ENCODE results near the gene NSMCE4A.
"Not testable (repeated sequence)": the region's sequence is repeated elsewhere in the genome, so short reads cannot be mapped to it uniquely, and the experiment has no call there.

Gene NSMCE4A

GRCh38 chr10:121974019-121974534 lies 940 bp downstream of the NSMCE4A start:
- peaks cover 6% of the 10 kb centered on the region for H3K4me1 ChIP-seq (ENCODE audit: control insufficient read depth, insufficient read depth, low read depth, low read length)
- peak overlapping the region; percentile 80 for H2AFZ ChIP-seq (ENCODE audit: low read depth, low read length)
- WGBS, result 16% methylated on average over 21 of the region's 21 CpGs
- peak overlapping the region; percentile 66 to 91 for H3K4me3 ChIP-seq (ENCODE audit: insufficient read depth in 1 of 2, low read depth in 1 of 2, low read length in 2 of 2)
- peak overlapping the region; percentile 98 for H3K4me2 ChIP-seq (ENCODE audit: low read length, poor library complexity, severe bottlenecking)
- no peaks in the 10 kb centered on the region for H3K9me3 ChIP-seq (ENCODE audit: control insufficient read depth, low read length)
- no peak overlapping the region for H2BK5ac ChIP-seq (ENCODE audit: low read depth, low read length, poor library complexity, severe bottlenecking)
- H3K23ac ChIP-seq (ENCODE audit: low read length in 2 of 2), result no peak overlapping the region
- no peak overlapping the region for H2BK12ac ChIP-seq (ENCODE audit: low read length in 2 of 2)
- H2BK15ac ChIP-seq (ENCODE audit: low read depth, poor library complexity, severe bottlenecking), result no peak overlapping the region
- H3K9ac ChIP-seq (ENCODE audit: low read length), result peak overlapping the region; percentile 93
- H3K36me3 ChIP-seq (ENCODE audit: control insufficient read depth in 1 of 2, insufficient read depth in 2 of 2, low read depth in 1 of 2, low read length in 2 of 2), result peaks cover 0 to 17% of the 10 kb centered on the region in 2 experiments
- H3K79me1 ChIP-seq (replicated peaks; ENCODE audit: low read length, poor library complexity, severe bottlenecking), result peaks cover 11% of the 10 kb centered on the region
- no peak for DNase-seq
- no peak overlapping the region for H4K91ac ChIP-seq (ENCODE audit: low read length)
- no peak overlapping the region for H2BK120ac ChIP-seq (ENCODE audit: low read depth, low read length)
- H3K4ac ChIP-seq (ENCODE audit: low read depth in 1 of 2, low read length in 2 of 2), result no peak overlapping the region
- H3K27me3 ChIP-seq (ENCODE audit: control insufficient read depth in 1 of 2, insufficient read depth in 1 of 2, low read length in 2 of 2), result no peaks in the 10 kb centered on the region
- H4K8ac ChIP-seq (ENCODE audit: low read length), result peak overlapping the region; percentile 47
- H3K27ac ChIP-seq (ENCODE audit: low read length, poor library complexity, severe bottlenecking), result no peak overlapping the region
- H3K14ac ChIP-seq (ENCODE audit: low read length in 2 of 2), result no peak overlapping the region
- peak overlapping the region in 1 of 2 experiments; percentile 59 for H3K18ac ChIP-seq (ENCODE audit: low read depth in 1 of 2, low read length in 2 of 2)
- H2AK5ac ChIP-seq (ENCODE audit: low read length, severe bottlenecking), result no peak overlapping the region

DNA sequence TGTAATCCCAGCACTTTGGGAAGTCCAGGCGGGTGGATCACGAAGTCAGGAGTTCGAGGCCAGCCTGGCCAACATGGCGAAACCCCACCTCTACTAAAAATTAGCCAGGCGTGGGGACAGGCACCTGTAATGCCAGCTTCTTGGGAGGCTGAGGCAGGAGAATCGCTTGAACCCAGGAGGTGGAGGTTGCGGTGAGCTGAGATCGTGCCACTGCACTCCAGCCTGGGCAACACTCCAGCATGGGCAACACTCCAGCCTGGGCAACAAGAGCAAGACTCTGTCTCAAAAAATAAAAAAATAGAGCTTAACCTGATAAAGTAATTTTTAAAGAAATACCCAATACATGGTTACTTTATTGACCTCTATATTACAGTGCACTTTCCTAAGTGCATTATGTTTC lies 5.9 kb downstream of the NSMCE4A start:
- 99% methylated on average over 8 of the region's 8 CpGs for whole genome bisulfite sequencing

GRCh38 chr10:121965996-121966395 lies 9.0 kb downstream of the NSMCE4A start:
- no peak overlapping the region for H3K4me2 ChIP-seq (ENCODE audit: low read length, poor library complexity, severe bottlenecking)
- no peak overlapping the region for H3K18ac ChIP-seq (ENCODE audit: low read depth in 1 of 2, low read length in 2 of 2)
- no peak for DNase-seq
- H3K23ac ChIP-seq (ENCODE audit: low read length in 2 of 2), result no peak overlapping the region
- H2BK12ac ChIP-seq (ENCODE audit: low read length in 2 of 2), result no peak overlapping the region
- H4K8ac ChIP-seq (ENCODE audit: low read length), result no peak overlapping the region
- H2AK5ac ChIP-seq (ENCODE audit: low read length, severe bottlenecking), result no peak overlapping the region
- H3K9me3 ChIP-seq (ENCODE audit: control insufficient read depth, low read length), result no peaks in the 10 kb centered on the region
- no peak overlapping the region for H3K4ac ChIP-seq (ENCODE audit: low read depth in 1 of 2, low read length in 2 of 2)
- no peak overlapping the region for H2AFZ ChIP-seq (ENCODE audit: low read depth, low read length)
- H3K27ac ChIP-seq (ENCODE audit: low read length, poor library complexity, severe bottlenecking), result no peak overlapping the region
- no peak overlapping the region for H2BK5ac ChIP-seq (ENCODE audit: low read depth, low read length, poor library complexity, severe bottlenecking)
- H2BK15ac ChIP-seq (ENCODE audit: low read depth, poor library complexity, severe bottlenecking), result no peak overlapping the region
- WGBS, result 100% methylated on average over 3 of the region's 3 CpGs
- peaks cover 3 to 68% of the 10 kb centered on the region in 2 experiments for H3K36me3 ChIP-seq (ENCODE audit: control insufficient read depth in 1 of 2, insufficient read depth in 2 of 2, low read depth in 1 of 2, low read length in 2 of 2)
- H3K4me1 ChIP-seq (ENCODE audit: control insufficient read depth, insufficient read depth, low read depth, low read length), result no peaks in the 10 kb centered on the region
- no peak overlapping the region for H3K14ac ChIP-seq (ENCODE audit: low read length in 2 of 2)
- H4K91ac ChIP-seq (ENCODE audit: low read length), result no peak overlapping the region
- no peak overlapping the region for H3K4me3 ChIP-seq (ENCODE audit: insufficient read depth in 1 of 2, low read depth in 1 of 2, low read length in 2 of 2)
- H3K9ac ChIP-seq (ENCODE audit: low read length), result no peak overlapping the region
- no peaks in the 10 kb centered on the region for H3K79me1 ChIP-seq (replicated peaks; ENCODE audit: low read length, poor library complexity, severe bottlenecking)
- no peaks in the 10 kb centered on the region for H3K27me3 ChIP-seq (ENCODE audit: control insufficient read depth in 1 of 2, insufficient read depth in 1 of 2, low read length in 2 of 2)
- no peak overlapping the region for H2BK120ac ChIP-seq (ENCODE audit: low read depth, low read length)

More for the DNA sequence above, 5.9 kb downstream of the NSMCE4A start:
- H3K4me3 ChIP-seq (ENCODE audit: insufficient read depth in 1 of 2, low read depth in 1 of 2, low read length in 2 of 2); H2BK120ac ChIP-seq (ENCODE audit: low read depth, low read length); H3K23ac ChIP-seq (ENCODE audit: low read length in 2 of 2); H2AK5ac ChIP-seq (ENCODE audit: low read length, severe bottlenecking); H3K9me3 ChIP-seq (ENCODE audit: control insufficient read depth, low read length); H2BK5ac ChIP-seq (ENCODE audit: low read depth, low read length, poor library complexity, severe bottlenecking); H3K14ac ChIP-seq (ENCODE audit: low read length in 2 of 2); H2BK12ac ChIP-seq (ENCODE audit: low read length in 2 of 2); DNase-seq; H2AFZ ChIP-seq (ENCODE audit: low read depth, low read length); H3K18ac ChIP-seq (ENCODE audit: low read depth in 1 of 2, low read length in 2 of 2); H3K4me1 ChIP-seq (ENCODE audit: control insufficient read depth, insufficient read depth, low read depth, low read length); H4K8ac ChIP-seq (ENCODE audit: low read length); H3K27ac ChIP-seq (ENCODE audit: low read length, poor library complexity, severe bottlenecking); H3K9ac ChIP-seq (ENCODE audit: low read length); H3K27me3 ChIP-seq (ENCODE audit: control insufficient read depth in 1 of 2, insufficient read depth in 1 of 2, low read length in 2 of 2); H2BK15ac ChIP-seq (ENCODE audit: low read depth, poor library complexity, severe bottlenecking); H4K91ac ChIP-seq (ENCODE audit: low read length); H3K4me2 ChIP-seq (ENCODE audit: low read length, poor library complexity, severe bottlenecking); H3K4ac ChIP-seq (ENCODE audit: low read depth in 1 of 2, low read length in 2 of 2): not testable (repeated sequence)
- Histone ChIP-seq H3K79me1 (replicated peaks; ENCODE audit: low read length, poor library complexity, severe bottlenecking) (peaks cover 11% of the 10 kb centered on the region), H3K36me3 (ENCODE audit: control insufficient read depth in 1 of 2, insufficient read depth in 2 of 2, low read depth in 1 of 2, low read length in 2 of 2) (peaks cover 3 to 58% of the 10 kb centered on the region in 2 experiments)

GRCh38 chr10:121961456-121961855 lies 13.6 kb downstream of the NSMCE4A start:
- H3K9me3 ChIP-seq (ENCODE audit: control insufficient read depth, low read length), result no peaks in the 10 kb centered on the region
- H3K4me1 ChIP-seq (ENCODE audit: control insufficient read depth, insufficient read depth, low read depth, low read length), result peaks cover 2% of the 10 kb centered on the region
- H3K4ac ChIP-seq (ENCODE audit: low read depth in 1 of 2, low read length in 2 of 2), result no peak overlapping the region
- no peak overlapping the region for H2BK120ac ChIP-seq (ENCODE audit: low read depth, low read length)
- no peak overlapping the region for H3K4me3 ChIP-seq (ENCODE audit: insufficient read depth in 1 of 2, low read depth in 1 of 2, low read length in 2 of 2)
- H3K14ac ChIP-seq (ENCODE audit: low read length in 2 of 2), result no peak overlapping the region
- no peaks in the 10 kb centered on the region for H3K79me1 ChIP-seq (replicated peaks; ENCODE audit: low read length, poor library complexity, severe bottlenecking)
- H4K91ac ChIP-seq (ENCODE audit: low read length), result no peak overlapping the region
- H2BK5ac ChIP-seq (ENCODE audit: low read depth, low read length, poor library complexity, severe bottlenecking), result no peak overlapping the region
- no peak overlapping the region for H2BK15ac ChIP-seq (ENCODE audit: low read depth, poor library complexity, severe bottlenecking)
- no peak overlapping the region for H3K4me2 ChIP-seq (ENCODE audit: low read length, poor library complexity, severe bottlenecking)
- no peak overlapping the region for H3K23ac ChIP-seq (ENCODE audit: low read length in 2 of 2)
- H3K18ac ChIP-seq (ENCODE audit: low read depth in 1 of 2, low read length in 2 of 2), result no peak overlapping the region
- no peak overlapping the region for H2AK5ac ChIP-seq (ENCODE audit: low read length, severe bottlenecking)
- H3K9ac ChIP-seq (ENCODE audit: low read length), result no peak overlapping the region
- 100% methylated on average over 2 of the region's 2 CpGs for WGBS
- peaks cover 1 to 53% of the 10 kb centered on the region in 2 experiments for H3K36me3 ChIP-seq (ENCODE audit: control insufficient read depth in 1 of 2, insufficient read depth in 2 of 2, low read depth in 1 of 2, low read length in 2 of 2)
- DNase-seq, result no peak
- H2AFZ ChIP-seq (ENCODE audit: low read depth, low read length), result no peak overlapping the region
- H3K27ac ChIP-seq (ENCODE audit: low read length, poor library complexity, severe bottlenecking), result no peak overlapping the region
- H4K8ac ChIP-seq (ENCODE audit: low read length), result no peak overlapping the region
- no peak overlapping the region for H2BK12ac ChIP-seq (ENCODE audit: low read length in 2 of 2)
- no peaks in the 10 kb centered on the region for H3K27me3 ChIP-seq (ENCODE audit: control insufficient read depth in 1 of 2, insufficient read depth in 1 of 2, low read length in 2 of 2)
